Measurements from ENCODE around the gene TOP1.

DNA sequence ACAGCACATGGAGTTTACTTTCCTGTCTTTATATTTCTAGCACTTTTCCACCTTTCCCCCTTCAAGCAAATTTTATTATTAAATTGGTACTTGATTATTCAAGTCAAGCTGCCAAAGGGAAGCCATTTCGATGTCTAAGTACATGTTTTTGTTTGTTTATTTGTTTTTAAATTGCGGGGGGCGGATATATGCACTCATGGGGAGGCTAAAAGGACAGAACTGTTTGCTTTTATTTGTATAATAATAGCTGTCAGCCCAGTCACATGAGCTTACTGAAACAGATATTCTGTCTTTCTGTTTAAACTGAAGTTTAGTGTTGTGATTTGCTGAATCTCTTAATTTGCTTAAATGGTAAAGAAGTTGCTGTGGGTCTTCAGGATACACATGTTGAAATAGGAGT lies 59.2 kb downstream of the TOP1 start:
- TF ChIP-seq, protein P1, sequence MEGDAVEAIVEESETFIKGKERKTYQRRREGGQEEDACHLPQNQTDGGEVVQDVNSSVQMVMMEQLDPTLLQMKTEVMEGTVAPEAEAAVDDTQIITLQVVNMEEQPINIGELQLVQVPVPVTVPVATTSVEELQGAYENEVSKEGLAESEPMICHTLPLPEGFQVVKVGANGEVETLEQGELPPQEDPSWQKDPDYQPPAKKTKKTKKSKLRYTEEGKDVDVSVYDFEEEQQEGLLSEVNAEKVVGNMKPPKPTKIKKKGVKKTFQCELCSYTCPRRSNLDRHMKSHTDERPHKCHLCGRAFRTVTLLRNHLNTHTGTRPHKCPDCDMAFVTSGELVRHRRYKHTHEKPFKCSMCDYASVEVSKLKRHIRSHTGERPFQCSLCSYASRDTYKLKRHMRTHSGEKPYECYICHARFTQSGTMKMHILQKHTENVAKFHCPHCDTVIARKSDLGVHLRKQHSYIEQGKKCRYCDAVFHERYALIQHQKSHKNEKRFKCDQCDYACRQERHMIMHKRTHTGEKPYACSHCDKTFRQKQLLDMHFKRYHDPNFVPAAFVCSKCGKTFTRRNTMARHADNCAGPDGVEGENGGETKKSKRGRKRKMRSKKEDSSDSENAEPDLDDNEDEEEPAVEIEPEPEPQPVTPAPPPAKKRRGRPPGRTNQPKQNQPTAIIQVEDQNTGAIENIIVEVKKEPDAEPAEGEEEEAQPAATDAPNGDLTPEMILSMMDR (IDR thresholded peaks at IDR 0.05): no peak
- TF ChIP-seq POLR2AphosphoS5 (IDR thresholded peaks at IDR 0.05) (no peak), EP300 (IDR thresholded peaks at IDR 0.05) (no peak), POLR2A (IDR thresholded peaks at IDR 0.05; ENCODE audit: low read depth) (no peak)
